SK-N-SH (cell line): ENCODE data around the gene CLEC10A.

Source experiments
- MAX ChIP-seq: IDR thresholded peaks from 2 replicates; pipeline ENCODE4 v1.4.0; 2012; ENCODE audit warnings: low read depth
- MXI1 ChIP-seq: IDR thresholded peaks from 2 replicates; pipeline ENCODE4 v1.6.1; 2012; ENCODE audit warnings: mild to moderate bottlenecking, low read depth, low read length, improper control_type of control experiment
- NFIC ChIP-seq: IDR thresholded peaks from 2 replicates; pipeline ENCODE4 v1.4.0; 2012; ENCODE audit warnings: borderline replicate concordance
- RFX5 ChIP-seq: IDR thresholded peaks from 2 replicates; pipeline ENCODE4 v1.6.1; 2012; ENCODE audit warnings: mild to moderate bottlenecking, improper control_type of control experiment, low read length
- RXRA ChIP-seq: IDR thresholded peaks from 2 replicates; pipeline ENCODE4 v1.4.0; 2012; ENCODE audit warnings: low read depth, mild to moderate bottlenecking, borderline replicate concordance
- TAF1 ChIP-seq: IDR thresholded peaks from 2 replicates; pipeline ENCODE4 v1.6.1; 2012; ENCODE audit warnings: low read depth, mild to moderate bottlenecking, low read length, moderate library complexity, borderline replicate concordance
- ZBTB33 ChIP-seq: IDR thresholded peaks from 2 replicates; pipeline ENCODE4 v1.4.0; 2012; ENCODE audit warnings: low read depth, borderline replicate concordance
- TF ChIP-seq, protein P1 (sequence below): fragments of 150-350 bp; IDR thresholded peaks from 2 replicates; pipeline ENCODE4 v1.6.1; 2017; ENCODE audit warnings: antibody characterized with exemption, low read length, low read depth, borderline replicate concordance

GRCh38 chr17:7042501-7043181, 37.4 kb downstream of the CLEC10A start:
- TF ChIP-seq, protein P1, sequence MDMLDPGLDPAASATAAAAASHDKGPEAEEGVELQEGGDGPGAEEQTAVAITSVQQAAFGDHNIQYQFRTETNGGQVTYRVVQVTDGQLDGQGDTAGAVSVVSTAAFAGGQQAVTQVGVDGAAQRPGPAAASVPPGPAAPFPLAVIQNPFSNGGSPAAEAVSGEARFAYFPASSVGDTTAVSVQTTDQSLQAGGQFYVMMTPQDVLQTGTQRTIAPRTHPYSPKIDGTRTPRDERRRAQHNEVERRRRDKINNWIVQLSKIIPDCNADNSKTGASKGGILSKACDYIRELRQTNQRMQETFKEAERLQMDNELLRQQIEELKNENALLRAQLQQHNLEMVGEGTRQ = no peak
- TF ChIP-seq MXI1 (no peak), RFX5 (no peak), NFIC (no peak), ZBTB33 (no peak), MAX (no peak), TAF1 (no peak), RXRA (no peak)
